ENCODE data around the gene SLC1A5.
"Not testable (repeated sequence)": the region's sequence is repeated elsewhere in the genome, so short reads cannot be mapped to it uniquely, and the experiment has no call there.

The SLC1A5 gene

GRCh38 chr19:46766569-46767317, 21.7 kb downstream of the SLC1A5 start:
- peak; percentile 63 for DNase-seq

DNA sequence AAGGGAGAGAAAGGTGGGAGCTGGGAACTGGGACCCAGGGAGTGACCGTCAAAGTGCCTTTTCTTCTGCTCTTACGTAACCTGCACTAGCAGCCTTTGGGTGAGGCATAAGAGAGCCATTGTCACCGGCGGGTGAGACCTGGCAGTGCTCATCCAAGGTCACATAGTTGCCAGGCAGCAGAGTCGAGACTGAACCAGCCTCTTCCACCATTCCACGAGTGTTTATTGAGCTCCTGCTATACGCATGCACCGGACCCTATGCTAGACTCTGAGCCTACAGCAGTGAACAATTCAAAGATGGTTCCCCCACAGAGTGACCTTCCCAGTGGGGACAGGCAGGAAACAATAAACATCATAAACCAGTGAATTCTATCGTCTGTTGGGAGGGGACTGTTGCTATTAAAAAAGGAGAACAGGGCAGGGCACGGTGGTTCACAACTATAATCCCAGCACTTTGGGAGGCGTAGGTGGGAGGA, 23.5 kb downstream of the SLC1A5 start:
- no peak for DNase-seq

DNA sequence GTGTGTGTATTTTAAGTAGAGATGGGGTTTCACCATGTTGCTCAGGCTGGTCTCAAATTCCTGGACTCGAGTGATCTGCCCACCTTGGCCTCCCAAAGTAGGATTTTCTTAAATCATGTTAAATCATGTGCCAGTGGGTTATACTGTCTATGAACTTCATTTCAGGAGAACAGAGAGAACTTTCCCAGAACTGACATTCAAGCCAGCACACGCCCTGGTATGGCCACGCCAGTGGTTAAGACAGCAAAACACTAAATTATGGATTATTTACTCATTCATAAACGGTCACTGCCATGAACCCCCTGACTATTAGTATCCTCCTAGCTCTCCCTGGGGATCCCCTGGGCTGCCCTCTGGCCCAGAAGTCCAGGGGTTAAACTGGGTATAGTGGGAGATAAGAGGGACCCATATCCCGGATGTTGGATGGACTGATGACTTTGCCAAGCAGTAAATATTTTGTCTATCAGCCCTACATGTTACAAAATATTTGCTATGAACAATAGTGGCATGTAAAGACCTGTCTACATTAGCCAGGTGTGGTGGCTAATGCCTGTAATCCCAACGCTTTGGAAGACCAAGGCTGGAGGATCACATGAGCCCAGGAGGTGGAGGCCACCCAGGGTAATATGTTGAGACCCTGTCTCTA, 26.0 kb downstream of the SLC1A5 start:
- no peak for DNase-seq

DNA sequence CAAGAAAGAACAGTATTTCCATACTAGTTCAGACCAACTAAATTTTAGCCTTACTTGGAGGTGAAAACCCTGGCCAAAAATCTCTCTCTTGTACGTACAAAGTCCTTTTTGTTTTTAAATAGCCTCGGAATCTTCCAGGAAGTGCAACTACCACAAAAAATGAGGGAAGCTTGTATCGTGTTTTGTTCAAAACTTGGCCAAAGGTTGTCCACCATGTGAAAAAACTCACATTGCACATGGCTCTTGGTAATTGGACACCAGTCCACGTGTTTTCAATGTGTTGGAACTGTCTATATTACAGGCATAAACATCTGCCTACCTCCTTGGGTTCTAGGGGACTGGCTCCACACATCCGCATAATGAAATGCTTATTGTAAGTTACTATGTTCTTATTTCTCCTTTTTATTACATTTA, 27.0 kb downstream of the SLC1A5 start:
- no peak for DNase-seq

- DNase-seq, result not testable (repeated sequence)
Measured at GRCh38 chr19:46760897-46761296, 27.5 kb downstream of the SLC1A5 start.

- no peak for DNase-seq
Measured at GRCh38 chr19:46760363-46760762, 28.0 kb downstream of the SLC1A5 start.

DNA sequence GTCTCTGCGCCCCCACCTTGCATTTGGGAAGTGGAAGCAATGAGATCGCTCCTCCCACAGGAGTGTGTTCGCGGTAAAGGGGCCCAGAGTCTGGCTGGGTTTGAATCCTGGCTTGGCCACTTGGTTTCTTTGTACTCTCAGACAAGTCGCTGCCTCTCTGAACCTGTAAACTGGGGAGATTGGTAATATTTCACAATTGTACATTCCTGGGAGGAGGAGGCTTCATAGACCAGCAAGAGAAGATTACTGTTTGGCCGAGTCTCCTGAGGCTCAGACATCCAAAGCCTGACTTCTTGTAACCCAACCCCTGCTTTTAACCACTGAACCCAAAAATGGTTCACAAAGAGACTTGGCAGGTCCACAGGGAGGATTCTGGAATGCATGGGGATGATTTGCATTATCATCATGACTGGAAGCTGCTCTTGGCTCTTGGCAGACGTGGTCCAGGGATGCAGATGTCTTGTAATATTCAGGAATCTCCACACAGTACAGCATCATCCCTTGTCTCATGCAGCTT, 28.5 kb downstream of the SLC1A5 start:
- no peak for DNase-seq

DNA sequence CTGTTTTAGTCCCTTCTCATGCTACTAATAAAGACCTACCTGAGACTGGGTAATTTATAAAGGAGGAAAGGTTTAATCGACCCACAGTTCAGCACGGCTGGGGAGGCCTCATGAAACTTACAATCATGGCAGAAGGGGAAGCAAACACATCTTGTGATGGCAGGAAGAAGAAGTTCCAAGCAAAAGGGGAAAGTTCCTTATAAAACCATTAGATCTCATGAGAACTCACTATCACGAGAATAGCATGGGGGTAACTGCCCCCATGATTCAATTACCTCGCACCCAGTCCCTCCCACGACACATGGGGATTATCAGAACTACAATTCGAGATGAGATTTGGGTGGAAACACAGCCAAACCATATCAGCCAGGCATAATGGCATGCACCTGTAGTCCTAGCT, 29.2 kb downstream of the SLC1A5 start:
- DNase-seq, result no peak

GRCh38 chr19:46756544-46756888, 31.9 kb downstream of the SLC1A5 start:
- no peak for DNase-seq

GRCh38 chr19:46755853-46756543, 32.4 kb downstream of the SLC1A5 start:
- DNase-seq, result no peak

DNA sequence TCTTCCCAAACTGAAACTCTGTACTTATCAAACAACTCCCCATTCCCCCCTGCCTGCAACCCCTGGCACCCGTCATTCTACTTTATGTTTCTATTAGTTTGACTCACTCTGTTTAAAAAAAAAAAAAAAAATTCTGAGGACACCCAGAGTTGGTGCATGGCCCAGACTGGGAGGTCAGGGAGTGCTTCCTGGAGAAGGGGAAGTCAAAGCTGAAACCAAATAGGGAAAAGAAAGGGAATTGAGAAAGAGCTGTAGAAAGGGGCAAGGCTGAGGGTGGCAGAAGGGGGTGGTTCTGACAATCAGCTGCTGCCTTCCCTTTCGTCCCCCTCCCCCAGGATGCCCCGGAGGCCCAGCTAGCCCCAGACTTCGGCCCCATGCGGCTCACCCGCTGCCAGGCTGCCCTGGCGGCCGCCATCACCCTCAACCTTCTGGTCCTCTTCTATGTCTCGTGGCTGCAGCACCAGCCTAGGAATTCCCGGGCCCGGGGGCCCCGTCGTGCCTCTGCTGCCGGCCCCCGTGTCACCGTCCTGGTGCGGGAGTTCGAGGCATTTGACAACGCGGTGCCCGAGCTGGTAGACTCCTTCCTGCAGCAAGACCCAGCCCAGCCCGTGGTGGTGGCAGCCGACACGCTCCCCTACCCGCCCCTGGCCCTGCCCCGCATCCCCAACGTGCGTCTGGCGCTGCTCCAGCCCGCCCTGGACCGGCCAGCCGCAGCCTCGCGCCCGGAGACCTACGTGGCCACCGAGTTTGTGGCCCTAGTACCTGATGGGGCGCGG, 33.1 kb downstream of the SLC1A5 start:
- no peak for DNase-seq

DNA sequence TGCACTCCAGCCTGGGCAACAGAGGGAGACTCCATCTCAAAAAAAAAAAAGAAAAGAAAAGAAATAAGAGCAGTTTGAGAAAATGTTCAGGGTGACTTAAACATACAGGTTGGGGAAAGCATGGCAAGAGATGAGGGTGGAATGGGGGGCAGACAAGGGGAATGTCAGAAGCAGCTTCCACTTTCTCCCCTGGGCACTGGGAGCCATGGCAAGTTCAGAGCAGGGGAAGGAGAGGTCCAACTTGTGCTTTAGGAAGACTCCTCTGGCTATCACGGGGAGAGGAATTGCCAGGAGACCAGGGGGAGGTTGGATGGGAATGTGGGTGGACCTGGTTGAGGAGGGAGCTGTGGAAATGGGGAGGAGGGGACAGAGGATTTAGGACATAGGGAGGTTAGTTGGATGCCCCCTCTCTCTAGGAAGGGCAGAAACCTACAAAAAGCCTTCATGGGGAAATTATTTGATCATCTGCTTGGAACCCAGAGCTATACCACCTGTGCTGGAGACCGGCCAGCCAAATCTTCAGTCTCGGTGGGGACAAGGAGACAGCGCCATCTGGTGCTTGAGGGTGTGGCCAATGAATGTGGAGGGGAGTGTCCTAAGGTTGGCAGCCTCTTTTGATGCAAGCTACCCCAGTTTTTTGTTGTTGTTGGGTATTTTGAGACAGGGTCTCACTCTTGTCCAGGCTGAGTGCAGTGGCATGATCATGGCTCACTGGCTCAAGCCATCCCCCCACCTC, 34.8 kb downstream of the SLC1A5 start:
- peak; percentile 66 for DNase-seq

GRCh38 chr19:46748325-46749109, 39.9 kb downstream of the SLC1A5 start:
- peak; percentile 81 for DNase-seq

GRCh38 chr19:46746281-46747057, 41.9 kb downstream of the SLC1A5 start, which contains the start of gene STRN4:
TSS of gene STRN4 (minus strand) at chr19:46746450. CDS start at chr19:46746430, 20 bp downstream.
- DNase-seq, result peak; percentile 67

DNA sequence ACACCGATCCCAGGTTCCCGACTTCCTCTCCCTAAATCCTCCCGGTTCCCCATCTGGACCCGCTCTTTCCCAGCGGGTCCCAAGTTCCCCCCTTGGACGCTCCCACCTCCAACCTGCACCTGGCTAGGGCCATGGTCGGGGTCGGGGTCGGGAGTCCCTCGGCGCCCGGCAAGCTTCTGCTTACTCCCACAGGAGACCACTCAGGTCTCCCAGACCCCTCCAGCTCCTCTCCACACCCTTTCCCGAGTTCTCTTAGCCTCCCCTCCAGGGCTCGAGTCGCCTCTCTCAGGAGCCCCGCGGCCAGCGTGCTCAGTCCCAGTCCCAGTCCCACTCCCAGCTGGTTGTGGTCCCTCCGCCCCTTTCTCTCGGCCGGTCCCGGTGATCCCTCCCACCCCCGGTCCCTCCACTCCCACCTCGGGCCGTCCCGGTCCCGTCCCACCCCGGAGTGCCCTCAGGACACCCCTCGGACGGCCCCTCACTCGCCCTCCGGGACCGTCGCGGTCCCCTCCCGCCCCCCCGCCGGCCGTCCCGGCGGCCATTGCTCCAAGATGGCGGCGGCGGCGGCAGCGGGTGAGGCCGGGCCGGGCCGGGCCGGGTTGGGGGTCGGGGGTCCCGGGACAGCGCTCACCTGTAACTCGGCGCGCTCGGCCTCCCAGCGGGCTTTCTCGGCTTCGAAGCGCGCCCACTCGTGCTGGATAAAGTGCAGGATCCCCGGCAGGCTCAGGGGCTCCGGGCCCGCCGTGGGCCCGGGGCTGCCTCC, 42.7 kb downstream of the SLC1A5 start, which contains the start of gene FKRP:
FKRP (plus strand) TSS at position 537 of the 760 bp plus-strand sequence. CDS start 9,394 bp downstream, outside the sequence.
- DNase-seq, result peak; percentile 49

DNA sequence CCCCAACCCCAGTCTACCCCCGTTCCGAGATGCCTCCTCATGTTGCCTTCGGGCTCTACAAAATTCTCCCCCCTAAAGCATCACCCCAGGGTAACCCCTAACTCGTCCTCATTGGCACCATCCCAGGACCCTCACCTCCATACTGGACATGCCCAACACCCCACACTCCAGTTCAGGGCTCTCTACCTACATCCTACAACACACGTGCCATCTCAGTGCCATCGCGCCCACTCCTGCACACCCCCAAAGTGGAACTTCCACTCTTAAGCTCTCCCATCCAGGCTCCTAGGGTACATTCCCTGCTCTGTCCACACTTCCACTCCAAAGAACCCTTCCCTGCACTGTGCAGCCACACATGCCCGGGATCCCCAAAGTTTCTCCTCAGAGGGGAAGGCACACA, 43.4 kb downstream of the SLC1A5 start:
- DNase-seq, result no peak

DNA sequence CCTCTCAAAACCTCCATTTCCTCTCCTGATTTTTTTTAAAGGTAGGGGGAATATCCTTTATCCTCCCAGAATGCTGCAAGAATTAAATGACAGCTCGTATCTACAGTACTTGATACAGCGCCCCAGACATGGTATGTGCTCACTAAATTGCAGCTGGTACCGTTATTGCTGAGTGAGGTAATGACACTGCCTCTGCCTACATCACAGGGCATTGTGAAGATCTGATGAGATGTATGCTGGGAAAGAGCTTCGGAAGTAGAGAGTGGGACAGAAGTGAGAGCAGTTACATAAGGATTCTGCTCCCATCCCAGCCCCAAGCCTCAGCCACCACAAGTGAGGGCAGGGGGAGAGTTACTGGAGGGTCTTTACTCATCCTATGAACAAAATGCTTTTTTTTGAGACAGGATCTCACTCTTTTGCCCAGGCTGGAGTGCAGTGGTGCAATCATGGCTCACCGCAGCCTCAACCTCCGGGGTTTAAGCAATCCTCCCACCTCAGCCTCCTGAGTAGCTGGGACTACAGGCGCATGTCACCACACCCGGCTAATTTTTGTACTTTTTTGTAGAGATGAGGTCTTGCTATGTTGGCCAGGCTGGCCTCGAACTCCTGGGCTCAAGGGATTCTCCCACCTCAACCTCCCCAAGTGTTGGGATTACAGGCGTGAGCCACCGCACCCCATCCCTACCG, 44.2 kb downstream of the SLC1A5 start:
- DNase-seq, result no peak

GRCh38 chr19:46742926-46743480, 45.4 kb downstream of the SLC1A5 start:
- DNase-seq, result no peak
